DND-41 (cell line): ENCODE results near the gene CEBPG.

Experiments
- CTCF ChIP-seq: IDR thresholded peaks from 2 replicates; pipeline ENCODE4 v1.5.1; 2012; ENCODE audit warnings: borderline replicate concordance, low read length, moderate library complexity, mild to moderate bottlenecking; ENCODE audit not compliant: poor library complexity, severe bottlenecking; ENCODE audit errors: extremely low read depth
- EZH2 ChIP-seq: IDR thresholded peaks from 3 replicates; pipeline ENCODE4 v1.6.1; 2012; ENCODE audit warnings: borderline replicate concordance, low read depth, mild to moderate bottlenecking, moderate library complexity, low read length, inconsistent platforms; ENCODE audit not compliant: severe bottlenecking

GRCh38 chr19:33388231-33388724 is 14.8 kb downstream of the CEBPG start:
- TF ChIP-seq EZH2 (no peak), CTCF (no peak)
